Spleen (tissue), 11 donors: ENCODE data around the gene PTRH1. TPM values are rescaled to one million over a fixed set of nuclear protein-coding genes. Genes with fewer than 3 reads are reported as not detected.

ENCODE experiments used
- DNase-seq: peaks from one replicate; pipeline ENCODE4 v3.0.0-alpha.2; 2020
- H3K27ac ChIP-seq, 8 donors: fragments of 200-600 bp; sonication (generic) in 7 of 8; 1 replicate in 4 of 8; 2 replicates in 4 of 8; pipeline versions ENCODE4 v1.5.0 to v1.8.0; 2016 to 2021; ENCODE audit warnings: inconsistent platforms in 4 of 8, mild to moderate bottlenecking in 4 of 8, moderate library complexity in 1 of 8
- H3K27me3 ChIP-seq, 7 donors: fragments of 200-600 bp; sonication (generic) in 6 of 7; replicated peaks in 1 of 7; 1 replicate in 4 of 7; 2 replicates in 3 of 7; pipeline versions ENCODE4 v1.5.0 to v1.8.0; 2016 to 2021; ENCODE audit warnings: inconsistent platforms in 3 of 7, mild to moderate bottlenecking in 1 of 7
- H3K36me3 ChIP-seq, 6 donors: fragments of 200-600 bp; sonication (generic) in 5 of 6; 1 replicate in 4 of 6; 2 replicates in 2 of 6; pipeline versions ENCODE4 v1.5.0 to v1.8.0; 2016 to 2021; ENCODE audit warnings: inconsistent platforms in 2 of 6
- H3K4me1 ChIP-seq, 6 donors: fragments of 200-600 bp; sonication (generic) in 5 of 6; 1 replicate in 3 of 6; 2 replicates in 3 of 6; pipeline versions ENCODE4 v1.5.0 to v1.8.0; 2016 to 2021; ENCODE audit warnings: inconsistent platforms in 3 of 6
- H3K4me3 ChIP-seq, 8 donors: fragments of 200-600 bp; sonication (generic) in 7 of 8; 1 replicate in 4 of 8; 2 replicates in 4 of 8; pipeline versions ENCODE4 v1.5.0 to v1.8.0; 2016 to 2021; ENCODE audit warnings: inconsistent platforms in 4 of 8, mild to moderate bottlenecking in 4 of 8, moderate library complexity in 2 of 8
- H3K9me3 ChIP-seq, 8 donors: fragments of 200-600 bp; sonication (generic) in 7 of 8; 1 replicate in 4 of 8; 2 replicates in 4 of 8; pipeline versions ENCODE4 v1.5.0 to v1.8.0; 2016 to 2021; ENCODE audit warnings: inconsistent platforms in 4 of 8
- CTCF ChIP-seq, 11 experiments: fragments of 200-600 bp in 7 of 11; fragments of 450-650 bp in 4 of 11; sonication (generic) in 4 of 11; IDR thresholded peaks in 8 of 11; conservative IDR thresholded peaks in 3 of 11; 1 replicate in 7 of 11; 2 replicates in 4 of 11; pipeline versions ENCODE4 v1.4.0 to v1.8.0; 2016 to 2021; ENCODE audit warnings: antibody characterized with exemption in 11 of 11, inconsistent platforms in 4 of 11, mild to moderate bottlenecking in 1 of 11
- POLR2A ChIP-seq, 3 donors: fragments of 450-650 bp; IDR thresholded peaks; one replicate each; pipeline ENCODE4 v1.5.1; 2017; ENCODE audit warnings: antibody characterized with exemption in 3 of 3, mild to moderate bottlenecking in 1 of 3
- POLR2AphosphoS5 ChIP-seq, 3 donors: sonication (generic); formaldehyde crosslinking; IDR thresholded peaks; one replicate each; pipeline ENCODE4 v1.5.1; 2017; ENCODE audit warnings: antibody characterized with exemption in 3 of 3
- WGBS, 5 donors: extraction: QIAGEN DNeasy Blood & Tissue Kit in 3 of 5; methylation state at CpG; one replicate each; pipeline versions ENCODE4 v1.1.5 to v1.1.7; 2013 to 2018; 5-methylcytosine and 5-hydroxymethylcytosine counted together
- intact Hi-C: fragments of 100-400 bp; cut with DNase I; formaldehyde crosslinking; loops from one replicate; pipeline ENCODE4 v1.15.0; 2023; ENCODE audit warnings: low total_unique reads
- polyA plus RNA-seq, 3 donors: library from polyadenylated mRNA; stranded (reverse); fragments of 200-250 nt; gene quantifications; one replicate each; pipeline ENCODE4 v1.2.1, GENCODE V29; 2013
- total RNA-seq, 7 donors: library from RNA; depleted of rRNA in 3 of 7; stranded (reverse); fragments of >200 nt in 3 of 7; fragmentation: NEBNext Ultra II Directional in 4 of 7; extraction: Animal tissue kit (Norgen Biotek cat#: 25700) in 4 of 7; gene quantifications; one replicate each; pipeline versions ENCODE4 v1.1.0 to v1.2.1, GENCODE V29; 2016 to 2021
- donor health status: healthy with polysubstance abuse.
- donor health status: DM: no; HTN: no; CAD: no; lungs with moderate emphysema.
- donor health status: DM: no; HTN: no; CAD: no.
- donor health status: Bipolar disorder and iron deficiency.
- donor health status: healthy.
- donor health status: DM: no; HTN: no; CAD: no.
- donor health status: DM: yes; HTN: yes; CAD: no.

PTRH1 gene
- total and polyA plus RNA-seq, 10 donors: 7.4 to 17.9 (median 11.5) TPM

GRCh38 chr9:127712371-127712770 lies 3.1 kb downstream of the PTRH1 start:
- Histone ChIP-seq H3K4me3 (no peak overlapping the region), H3K4me1 (peaks cover 11 to 50% (median 37%) of the 10 kb centered on the region in 6 donors), H3K27ac (no peak overlapping the region), H3K36me3 (peaks cover 0 to 12% (median 0%) of the 10 kb centered on the region in 6 donors), H3K9me3 (no peaks in the 10 kb centered on the region), H3K27me3 (no peaks in the 10 kb centered on the region)
- 90 to 93% (median 90%) methylated on average over 11 of the region's 11 CpGs for WGBS, 5 donors
- TF ChIP-seq CTCF (IDR thresholded peaks at IDR 0.05 in 8 of 11, conservative IDR thresholded peaks at IDR 0.05 in 3 of 11) (no peak), POLR2A (IDR thresholded peaks at IDR 0.05) (no peak), POLR2AphosphoS5 (IDR thresholded peaks at IDR 0.05) (no peak)
- intact Hi-C loops: no loop called here
- DNase-seq: no peak

GRCh38 chr9:127711831-127712274 lies 3.6 kb downstream of the PTRH1 start:
- 67 to 92% (median 86%) methylated on average over 4 to 11 of the region's 11 CpGs for WGBS, 5 donors
- H3K4me3 ChIP-seq: no peak overlapping the region
- TF ChIP-seq CTCF (IDR thresholded peaks at IDR 0.05 in 8 of 11, conservative IDR thresholded peaks at IDR 0.05 in 3 of 11): no peak
- TF ChIP-seq POLR2AphosphoS5 (IDR thresholded peaks at IDR 0.05): no peak
- TF ChIP-seq POLR2A (IDR thresholded peaks at IDR 0.05): no peak
- peaks cover 0 to 12% (median 0%) of the 10 kb centered on the region in 6 donors for H3K36me3 ChIP-seq
- intact Hi-C loops: no loop called here
- H3K4me1 ChIP-seq: peaks cover 11 to 52% (median 38%) of the 10 kb centered on the region in 6 donors
- no peak for DNase-seq
- no peaks in the 10 kb centered on the region for H3K9me3 ChIP-seq
- no peak overlapping the region for H3K27ac ChIP-seq
- no peaks in the 10 kb centered on the region for H3K27me3 ChIP-seq

- Histone ChIP-seq H3K4me1 (peaks cover 11 to 52% (median 36%) of the 10 kb centered on the region in 6 donors), H3K9me3 (no peaks in the 10 kb centered on the region), H3K27ac (no peak overlapping the region), H3K27me3 (no peaks in the 10 kb centered on the region), H3K4me3 (no peak overlapping the region), H3K36me3 (peaks cover 0 to 12% (median 0%) of the 10 kb centered on the region in 6 donors)
- 15 to 50% (median 39%) methylated on average over 7 to 9 of the region's 9 CpGs for WGBS, 5 donors
- DNase-seq: no peak
- no peak for TF ChIP-seq POLR2A (IDR thresholded peaks at IDR 0.05)
- no peak for TF ChIP-seq CTCF (IDR thresholded peaks at IDR 0.05 in 8 of 11, conservative IDR thresholded peaks at IDR 0.05 in 3 of 11)
- no peak for TF ChIP-seq POLR2AphosphoS5 (IDR thresholded peaks at IDR 0.05)
- intact Hi-C loops: no loop called here
Observed at GRCh38 chr9:127711226-127711701, 4.2 kb downstream of the PTRH1 start.

- WGBS, 5 donors: 75 to 96% (median 83%) methylated on average over 10 of the region's 10 CpGs
- intact Hi-C loops: no loop called here
- H3K4me3 ChIP-seq: no peak overlapping the region
Observed at GRCh38 chr9:127710204-127710783, 5.2 kb downstream of the PTRH1 start.

More at GRCh38 chr9:127710204-127710783, 5.2 kb downstream of the PTRH1 start:
- peaks cover 6 to 47% (median 31%) of the 10 kb centered on the region in 6 donors for H3K4me1 ChIP-seq
- H3K27ac ChIP-seq: no peak overlapping the region
- no peaks in the 10 kb centered on the region for H3K27me3 ChIP-seq
- TF ChIP-seq POLR2A (IDR thresholded peaks at IDR 0.05) (no peak), CTCF (IDR thresholded peaks at IDR 0.05 in 8 of 11, conservative IDR thresholded peaks at IDR 0.05 in 3 of 11) (no peak), POLR2AphosphoS5 (IDR thresholded peaks at IDR 0.05) (peak in 1 of 3 donors; percentile 14)
- peaks cover 0 to 12% (median 0%) of the 10 kb centered on the region in 6 donors for H3K36me3 ChIP-seq
- no peak for DNase-seq
- no peaks in the 10 kb centered on the region for H3K9me3 ChIP-seq
